ENCODE data around the gene NAV3.

DNA sequence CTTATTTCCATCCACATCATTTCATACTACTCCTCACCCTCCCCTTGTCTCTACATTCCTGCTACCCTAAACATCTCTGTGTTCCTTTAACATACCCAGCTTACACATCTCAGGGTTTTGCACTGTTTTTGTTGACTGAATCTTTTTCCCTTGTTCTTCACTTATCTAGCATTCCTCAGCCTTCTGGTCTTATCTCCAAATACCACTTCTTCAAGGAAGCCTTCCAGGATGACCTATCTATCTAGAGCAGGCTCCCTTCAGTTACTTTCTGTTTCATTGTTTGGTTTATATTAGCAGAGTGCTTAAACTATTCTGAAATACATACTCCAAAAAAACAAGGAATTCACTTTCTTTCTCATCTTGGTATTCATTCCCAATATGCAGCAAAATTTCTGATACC is 353.1 kb downstream of the NAV3 start:
- no peak for TF ChIP-seq EZH2phosphoT487 (IDR thresholded peaks at IDR 0.05; ENCODE audit: low read length)
- TF ChIP-seq, protein P1, sequence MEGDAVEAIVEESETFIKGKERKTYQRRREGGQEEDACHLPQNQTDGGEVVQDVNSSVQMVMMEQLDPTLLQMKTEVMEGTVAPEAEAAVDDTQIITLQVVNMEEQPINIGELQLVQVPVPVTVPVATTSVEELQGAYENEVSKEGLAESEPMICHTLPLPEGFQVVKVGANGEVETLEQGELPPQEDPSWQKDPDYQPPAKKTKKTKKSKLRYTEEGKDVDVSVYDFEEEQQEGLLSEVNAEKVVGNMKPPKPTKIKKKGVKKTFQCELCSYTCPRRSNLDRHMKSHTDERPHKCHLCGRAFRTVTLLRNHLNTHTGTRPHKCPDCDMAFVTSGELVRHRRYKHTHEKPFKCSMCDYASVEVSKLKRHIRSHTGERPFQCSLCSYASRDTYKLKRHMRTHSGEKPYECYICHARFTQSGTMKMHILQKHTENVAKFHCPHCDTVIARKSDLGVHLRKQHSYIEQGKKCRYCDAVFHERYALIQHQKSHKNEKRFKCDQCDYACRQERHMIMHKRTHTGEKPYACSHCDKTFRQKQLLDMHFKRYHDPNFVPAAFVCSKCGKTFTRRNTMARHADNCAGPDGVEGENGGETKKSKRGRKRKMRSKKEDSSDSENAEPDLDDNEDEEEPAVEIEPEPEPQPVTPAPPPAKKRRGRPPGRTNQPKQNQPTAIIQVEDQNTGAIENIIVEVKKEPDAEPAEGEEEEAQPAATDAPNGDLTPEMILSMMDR (IDR thresholded peaks at IDR 0.05; ENCODE audit: low read length) = no peak
